ENCODE results near the gene PKNOX1.
"Not testable (repeated sequence)": the region's sequence is repeated elsewhere in the genome, so short reads cannot be mapped to it uniquely, and the experiment has no call there.

Gene PKNOX1

DNA sequence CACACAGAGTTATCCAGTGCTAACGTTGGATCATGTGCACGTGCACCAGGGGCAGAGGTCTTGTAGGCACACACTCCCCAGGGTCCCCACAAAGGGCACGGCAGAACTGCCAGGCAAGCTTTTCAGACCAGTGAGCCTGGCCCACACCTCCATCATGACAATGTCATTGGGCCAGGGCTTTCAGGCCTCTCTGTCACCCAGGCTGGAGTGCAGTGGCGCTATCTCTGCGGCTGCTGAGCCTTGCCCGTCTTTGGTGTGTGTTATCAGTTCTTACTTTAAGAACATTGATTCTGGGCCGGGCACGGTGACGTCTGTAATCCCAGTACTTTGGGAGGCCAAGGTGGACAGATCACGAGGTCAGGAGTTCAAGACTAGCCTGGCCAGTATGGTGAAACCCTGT is 44.2 kb downstream of the PKNOX1 start:
- DNase-seq (ENCODE audit: low read depth in 1 of 2, low spot score in 1 of 2) = no peak

DNA sequence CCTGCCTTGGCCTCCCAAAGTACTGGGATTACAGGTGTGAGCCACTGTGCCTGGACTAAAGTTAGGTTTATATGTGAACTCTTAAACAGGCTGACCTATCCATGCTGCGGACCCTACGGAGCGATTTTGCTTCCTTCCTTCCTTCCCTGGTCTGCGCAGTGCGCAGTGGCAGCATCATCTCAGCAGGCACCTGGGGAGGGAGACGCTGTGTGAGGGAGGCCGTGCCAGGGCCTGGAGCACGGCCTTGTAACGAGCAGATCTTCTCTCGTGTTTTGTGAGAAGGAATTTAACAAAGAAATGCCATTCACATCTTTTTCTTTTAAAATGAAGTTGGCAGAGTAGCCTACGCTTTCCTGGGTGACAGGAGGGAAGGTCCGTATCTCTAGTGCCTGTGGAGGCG is 45.8 kb downstream of the PKNOX1 start:
- no peak for DNase-seq (ENCODE audit: low read depth in 1 of 2, low spot score in 1 of 2)

DNA sequence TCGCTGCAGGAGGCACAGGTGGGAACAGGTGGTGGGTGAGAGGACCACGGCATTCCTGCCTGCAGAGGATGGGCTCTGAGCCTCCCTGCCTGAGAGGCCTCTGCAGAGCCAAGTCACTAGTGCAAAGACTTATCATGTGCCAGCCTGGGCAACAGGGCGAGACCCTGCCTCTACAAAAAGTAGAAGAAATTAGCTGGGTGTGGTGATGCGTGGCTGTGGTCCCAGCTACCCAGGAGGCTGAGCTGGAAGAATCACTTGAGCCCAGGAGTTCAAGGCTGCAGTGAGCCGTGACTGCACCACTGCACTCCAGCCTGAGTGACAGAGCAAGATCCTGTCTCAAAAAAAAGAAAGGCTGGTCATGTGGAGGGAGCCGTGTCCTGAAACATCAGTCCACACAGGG is 46.4 kb downstream of the PKNOX1 start:
- no peak for DNase-seq (ENCODE audit: low read depth in 1 of 2, low spot score in 1 of 2)

DNA sequence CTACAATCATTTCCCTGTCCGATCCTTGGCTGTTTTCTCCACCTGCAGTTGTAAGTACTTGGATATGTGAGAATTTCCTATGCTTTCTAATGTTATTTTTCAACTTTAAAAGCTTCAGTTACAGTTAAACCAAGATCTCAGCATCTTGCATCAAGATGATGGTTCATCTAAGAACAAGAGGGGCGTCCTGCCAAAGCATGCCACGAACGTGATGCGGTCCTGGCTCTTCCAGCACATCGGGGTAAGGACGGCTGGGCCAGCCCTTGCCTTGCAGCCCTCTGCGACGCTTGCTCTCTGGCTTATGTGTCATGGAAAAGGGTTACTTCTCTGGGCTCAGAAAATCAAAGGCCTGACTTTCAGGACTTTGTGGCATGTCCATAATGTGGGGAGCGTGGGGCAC is 46.8 kb downstream of the PKNOX1 start:
- no peak for DNase-seq (ENCODE audit: low read depth in 1 of 2, low spot score in 1 of 2)

DNA sequence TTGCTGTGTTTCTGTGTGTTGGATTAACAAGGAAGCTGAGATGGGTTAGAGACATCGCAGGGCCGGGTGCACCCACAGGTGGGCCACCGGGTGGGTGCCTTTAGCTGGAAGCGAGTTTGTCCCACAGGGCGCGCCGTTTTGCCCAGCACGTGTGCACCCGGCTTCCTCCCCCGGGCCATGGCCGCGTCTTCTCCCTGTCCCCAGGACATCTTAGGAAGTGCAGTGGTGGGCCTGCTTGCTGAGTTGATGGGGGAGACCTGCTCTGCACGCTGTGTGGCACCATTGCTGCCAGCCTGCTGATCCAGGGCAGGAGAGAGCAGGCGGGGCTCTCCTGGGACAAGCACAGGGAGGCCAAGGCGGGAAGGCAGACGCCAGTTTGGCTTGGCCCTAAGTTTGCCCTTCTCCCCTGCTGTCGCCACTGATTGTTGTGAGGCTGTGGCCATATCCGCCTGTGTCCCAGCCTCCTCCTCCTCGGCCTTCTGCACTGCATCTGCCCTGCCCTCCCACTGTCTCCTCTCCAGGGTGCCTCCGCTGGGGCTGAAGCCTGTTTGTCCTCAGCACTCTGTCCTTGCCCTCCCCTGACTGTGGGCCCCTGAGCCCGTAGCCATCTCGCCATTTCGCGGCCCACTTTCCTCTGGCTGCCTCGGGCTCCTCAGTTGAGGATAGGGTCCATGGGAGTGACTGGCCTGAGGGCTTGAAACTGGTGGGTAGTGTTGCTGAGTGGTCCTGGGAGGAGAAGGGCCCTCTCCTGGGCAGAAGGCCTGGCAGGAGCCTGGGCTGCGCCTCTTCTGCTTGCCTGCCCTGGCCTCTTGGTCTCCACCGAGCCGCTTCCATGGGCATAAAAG is 47.6 kb downstream of the PKNOX1 start:
- no peak for DNase-seq (ENCODE audit: low read depth in 1 of 2, low spot score in 1 of 2)

DNA sequence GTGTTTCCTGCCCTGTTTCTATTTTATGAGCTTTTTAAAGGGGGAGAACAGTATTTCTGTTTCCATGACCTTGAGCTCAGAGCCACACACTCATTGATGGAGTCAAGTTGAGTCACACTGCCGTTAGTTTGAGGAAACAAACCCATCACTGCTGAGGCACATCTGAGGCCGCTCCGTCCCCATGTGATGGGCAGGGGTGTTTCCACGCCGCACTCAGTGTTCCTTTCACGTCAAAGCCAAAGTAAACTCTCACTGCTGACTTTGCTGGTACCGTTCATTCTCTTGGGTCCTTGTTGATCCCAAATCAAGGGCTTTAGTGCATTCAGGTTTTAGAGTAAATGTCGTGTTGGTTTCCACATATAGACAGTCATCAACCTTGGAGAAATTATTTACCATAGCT is 48.8 kb downstream of the PKNOX1 start:
- no peak for DNase-seq (ENCODE audit: low read depth in 1 of 2, low spot score in 1 of 2)

DNA sequence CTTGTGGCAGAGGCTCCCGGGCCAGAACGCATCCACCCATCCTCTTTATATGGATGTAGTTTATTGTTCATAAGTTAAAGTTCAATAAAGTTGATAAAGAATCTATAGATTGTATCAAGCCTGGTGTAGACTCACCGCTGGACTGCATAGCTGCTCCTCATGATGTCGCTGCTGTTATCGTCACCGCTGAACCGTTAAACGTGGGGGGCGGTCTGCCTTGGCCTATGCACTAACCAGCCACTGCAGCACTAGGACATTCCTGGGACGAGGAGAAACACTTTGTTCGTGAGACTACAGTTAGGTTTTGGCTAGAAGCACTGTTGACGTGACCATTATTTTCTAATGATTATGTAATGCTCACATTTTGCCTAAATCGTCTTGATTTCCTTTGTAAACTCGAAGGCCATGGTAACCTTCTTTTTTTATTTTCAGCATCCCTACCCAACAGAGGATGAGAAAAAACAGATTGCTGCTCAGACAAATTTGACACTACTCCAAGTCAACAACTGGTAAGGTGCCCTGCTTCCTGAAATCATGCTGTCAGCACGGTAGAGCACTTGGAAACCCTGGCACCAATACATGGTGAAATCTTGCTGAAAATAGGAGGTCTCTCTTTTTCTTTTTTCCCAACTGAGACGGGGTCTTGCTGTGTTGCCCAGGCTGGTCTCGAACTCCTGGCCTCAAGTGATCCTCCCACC is 50.2 kb downstream of the PKNOX1 start:
- DNase-seq (ENCODE audit: low read depth in 1 of 2, low spot score in 1 of 2) = no peak

DNA sequence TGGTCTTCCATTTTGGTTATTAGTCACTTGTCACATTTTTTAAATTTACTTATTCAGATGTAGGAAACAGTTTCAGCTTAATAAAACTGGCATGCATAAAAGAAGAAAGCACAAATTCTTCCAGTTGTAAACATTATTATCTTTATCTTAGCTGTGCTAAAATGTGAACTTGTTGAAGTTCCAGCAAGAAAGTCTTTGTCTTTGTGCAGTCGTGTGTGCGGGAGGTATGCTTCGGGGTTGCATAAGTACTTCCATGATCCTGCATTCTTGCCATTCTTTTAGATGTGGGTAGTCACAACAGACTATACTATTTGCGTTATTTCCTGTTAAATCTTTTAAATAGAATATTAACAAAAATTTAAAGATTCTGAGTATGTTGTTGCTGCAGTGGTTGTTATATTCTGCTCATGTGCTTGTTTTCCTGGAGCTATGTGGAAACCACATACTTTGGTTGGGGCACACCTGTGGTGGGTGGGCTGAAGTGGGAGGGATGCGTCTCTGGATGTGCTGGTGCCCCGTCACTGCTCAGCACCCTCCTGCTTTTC is 51.3 kb downstream of the PKNOX1 start:
- no peak for DNase-seq (ENCODE audit: low read depth in 1 of 2, low spot score in 1 of 2)

DNA sequence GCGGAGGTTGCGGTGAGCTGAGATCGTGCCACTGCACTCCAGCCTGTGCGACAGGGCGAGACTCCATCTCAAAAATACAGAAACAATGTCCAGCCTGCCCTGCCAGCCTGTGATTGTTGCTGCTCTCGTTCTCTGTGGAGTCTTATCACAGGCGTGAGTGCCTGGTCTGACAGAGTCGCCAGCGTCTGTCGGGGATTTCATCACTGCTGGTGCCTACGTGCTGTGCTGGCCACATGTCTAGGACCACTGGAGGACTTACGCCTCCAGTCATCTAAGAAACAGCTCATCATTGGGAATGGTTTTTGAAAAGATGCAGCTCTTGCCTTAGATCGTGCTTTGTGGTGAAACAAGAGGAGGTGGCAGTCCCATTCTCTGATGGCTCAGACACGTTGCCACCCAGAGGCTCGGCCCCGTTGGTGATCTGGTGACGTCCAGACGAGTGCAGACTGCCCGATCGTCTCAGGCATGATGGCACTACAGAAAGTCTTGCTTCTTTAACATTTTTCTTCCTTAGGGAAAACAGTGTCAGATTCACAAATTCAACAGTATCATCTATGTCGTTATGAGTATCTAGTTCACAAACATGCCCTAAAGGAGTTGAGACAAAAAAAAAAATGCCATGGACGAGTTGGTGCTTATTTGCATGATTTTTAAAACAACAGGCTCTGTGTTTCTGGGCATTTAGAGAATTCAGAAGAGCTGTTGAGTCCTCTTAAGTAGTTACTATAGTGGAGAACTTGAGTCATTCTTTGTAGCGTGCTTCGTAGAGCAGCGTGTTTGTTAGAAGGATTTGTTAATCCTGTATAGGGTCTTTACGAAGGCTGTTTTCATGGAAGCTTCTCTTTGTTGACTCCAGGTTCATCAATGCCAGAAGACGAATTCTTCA is 53.7 kb downstream of the PKNOX1 start:
- no peak for DNase-seq (ENCODE audit: low read depth in 1 of 2, low spot score in 1 of 2)

DNA sequence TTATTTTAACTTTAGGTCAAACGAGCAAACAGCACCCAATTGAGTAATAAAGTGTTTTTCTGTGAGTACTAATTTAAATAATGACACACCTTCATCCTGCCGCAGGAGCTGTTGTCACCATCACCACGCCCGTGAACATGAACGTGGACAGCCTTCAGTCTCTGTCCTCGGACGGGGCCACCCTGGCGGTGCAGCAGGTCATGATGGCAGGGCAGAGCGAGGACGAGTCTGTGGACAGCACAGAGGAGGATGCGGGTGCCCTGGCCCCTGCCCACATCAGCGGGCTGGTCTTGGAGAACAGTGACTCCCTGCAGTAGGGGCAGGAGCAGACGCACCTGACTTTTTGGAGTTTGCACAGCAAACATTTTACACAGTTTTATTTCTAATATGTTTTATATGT is 55.4 kb downstream of the PKNOX1 start:
- no peak for DNase-seq (ENCODE audit: low read depth in 1 of 2, low spot score in 1 of 2)

DNA sequence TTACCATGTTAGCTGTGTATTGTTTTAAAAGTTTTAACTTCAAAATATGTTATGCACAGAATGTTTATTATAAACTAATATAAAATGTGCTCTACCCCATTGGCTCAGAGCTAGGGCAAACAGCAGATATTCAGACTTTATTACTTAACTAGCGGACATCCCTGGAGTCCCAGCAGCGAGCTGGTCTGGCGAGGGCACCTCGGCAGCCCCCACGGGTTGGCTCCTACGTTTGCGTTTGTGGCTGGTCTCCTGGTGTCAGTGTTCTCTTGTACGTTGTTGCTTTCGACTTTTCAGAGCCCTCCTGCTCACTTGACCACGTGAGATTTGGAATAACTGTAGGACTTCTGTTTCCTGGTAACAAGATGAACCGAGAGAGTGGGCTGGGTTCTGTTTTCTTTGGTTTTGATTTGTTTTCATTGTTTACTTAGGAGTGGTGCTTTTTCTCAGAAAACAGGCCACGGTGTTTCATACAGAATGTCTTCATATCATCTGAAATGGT is 56.8 kb downstream of the PKNOX1 start:
- no peak for DNase-seq (ENCODE audit: low read depth in 1 of 2, low spot score in 1 of 2)

DNA sequence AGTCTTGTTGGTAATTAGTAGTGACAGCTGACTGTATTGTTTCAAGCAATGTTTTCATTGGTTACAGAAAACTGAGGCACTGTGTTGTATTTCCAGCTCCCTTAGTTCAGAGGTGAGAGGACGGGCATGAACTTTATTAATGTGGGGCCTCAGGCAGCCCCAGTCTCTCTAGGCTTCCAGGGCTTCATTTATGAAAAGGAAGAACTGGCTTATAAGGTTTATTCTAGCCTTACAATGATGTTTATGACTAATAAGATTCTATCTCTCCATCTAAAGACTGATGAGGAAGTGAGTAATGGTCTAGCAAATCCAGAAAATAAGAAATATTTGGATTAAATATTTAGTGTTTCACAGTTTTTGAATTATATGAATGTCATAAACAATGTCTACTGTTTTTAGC is 59.7 kb downstream of the PKNOX1 start:
- DNase-seq (ENCODE audit: low read depth in 1 of 2, low spot score in 1 of 2) = no peak

DNA sequence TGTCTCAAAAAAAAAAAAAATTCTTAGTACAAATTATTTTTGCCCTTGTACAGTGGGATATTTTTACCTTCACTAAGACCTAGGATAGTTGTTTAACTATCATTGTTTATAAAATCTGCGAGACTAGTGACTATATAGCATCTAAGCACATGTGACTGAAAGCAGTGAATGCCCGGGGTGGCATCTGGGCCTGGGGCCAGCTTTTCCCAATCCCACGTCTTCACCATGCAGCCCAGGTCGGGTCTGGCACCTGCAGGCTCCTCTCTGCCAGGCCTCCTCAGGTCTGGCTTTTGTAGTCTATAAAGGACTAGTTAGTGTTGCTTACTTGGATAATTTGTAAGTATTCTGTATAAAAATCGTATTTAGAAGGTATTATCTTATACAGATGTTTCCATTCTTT is 60.5 kb downstream of the PKNOX1 start:
- no peak for DNase-seq (ENCODE audit: low read depth in 1 of 2, low spot score in 1 of 2)

DNA sequence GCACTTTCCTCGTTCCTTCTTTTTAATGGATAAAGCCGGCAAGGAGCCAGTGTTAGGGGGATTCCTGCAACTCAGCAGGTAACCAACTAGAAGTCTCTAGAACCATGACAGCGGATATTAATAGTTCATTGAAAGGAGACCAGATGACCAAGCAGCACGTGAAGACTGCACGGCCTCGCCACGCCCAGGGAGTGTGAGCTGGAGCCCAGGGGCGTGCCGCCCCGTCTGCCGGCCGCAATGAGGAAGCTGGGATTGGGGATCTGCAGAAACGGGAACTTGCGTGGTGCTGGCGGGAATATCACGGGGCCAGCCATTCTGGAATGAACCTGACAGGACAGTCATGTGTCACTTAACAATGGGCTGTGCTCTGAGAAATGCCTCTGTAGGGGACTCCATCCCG is 62.5 kb downstream of the PKNOX1 start:
- not testable (repeated sequence) for DNase-seq (ENCODE audit: low read depth in 1 of 2, low spot score in 1 of 2)

DNA sequence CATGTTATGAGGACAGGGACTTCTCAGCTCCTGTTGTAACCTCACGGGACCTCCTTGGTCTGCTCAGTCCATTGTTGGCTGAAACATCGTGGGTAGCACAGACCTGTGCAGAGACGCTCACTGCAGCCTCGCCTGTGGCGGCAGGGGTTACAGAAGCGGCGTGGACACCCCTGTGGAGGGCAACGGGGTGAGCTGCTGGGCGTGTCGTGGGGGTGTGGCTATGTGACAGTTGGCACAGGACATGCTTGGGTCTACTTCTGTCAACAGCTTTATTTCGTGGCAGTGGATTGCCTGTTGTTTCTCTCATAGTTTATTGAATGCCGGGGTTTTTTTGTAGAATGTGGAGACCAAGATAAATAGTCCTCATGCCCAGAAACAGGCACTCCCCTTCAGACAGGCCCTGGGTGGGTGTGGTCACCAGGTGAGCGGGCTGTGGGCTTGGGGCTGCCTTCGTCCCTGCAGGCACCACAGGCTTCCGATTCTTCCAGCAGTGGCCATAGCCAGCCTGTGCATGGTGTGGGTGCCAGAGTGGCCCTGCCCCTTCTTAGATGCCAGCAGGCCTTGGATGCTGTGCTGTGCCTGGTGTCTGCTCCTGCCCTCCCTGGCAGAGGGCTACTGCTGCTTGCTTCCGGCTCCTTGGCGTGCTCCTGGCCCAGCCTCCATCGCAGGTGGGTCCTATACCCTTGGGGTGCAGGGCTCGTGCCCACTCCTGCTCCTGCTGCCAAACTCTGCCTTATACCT is 63.7 kb downstream of the PKNOX1 start:
- not testable (repeated sequence) for DNase-seq (ENCODE audit: low read depth in 1 of 2, low spot score in 1 of 2)

DNA sequence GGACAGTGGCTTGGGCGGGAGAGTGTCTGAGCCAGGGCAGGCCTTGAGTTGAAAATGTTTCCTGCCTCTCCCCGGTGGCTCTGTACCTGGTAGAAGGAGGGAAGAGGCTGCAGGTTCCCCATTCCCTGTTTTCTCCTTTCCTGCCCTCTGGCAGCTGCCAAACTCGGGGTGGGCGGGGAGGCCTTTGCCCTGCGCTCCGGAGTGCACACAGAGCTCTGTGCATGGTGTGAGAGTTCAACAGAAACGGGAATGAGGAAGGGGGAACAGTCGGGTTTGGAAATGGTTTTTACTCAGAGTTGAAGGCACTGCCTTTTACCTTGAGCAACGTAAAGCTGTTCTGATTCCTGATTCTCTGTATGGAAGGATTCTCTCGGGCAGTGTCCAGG is 64.3 kb downstream of the PKNOX1 start:
- DNase-seq (ENCODE audit: low read depth in 1 of 2, low spot score in 1 of 2) = not testable (repeated sequence)

DNA sequence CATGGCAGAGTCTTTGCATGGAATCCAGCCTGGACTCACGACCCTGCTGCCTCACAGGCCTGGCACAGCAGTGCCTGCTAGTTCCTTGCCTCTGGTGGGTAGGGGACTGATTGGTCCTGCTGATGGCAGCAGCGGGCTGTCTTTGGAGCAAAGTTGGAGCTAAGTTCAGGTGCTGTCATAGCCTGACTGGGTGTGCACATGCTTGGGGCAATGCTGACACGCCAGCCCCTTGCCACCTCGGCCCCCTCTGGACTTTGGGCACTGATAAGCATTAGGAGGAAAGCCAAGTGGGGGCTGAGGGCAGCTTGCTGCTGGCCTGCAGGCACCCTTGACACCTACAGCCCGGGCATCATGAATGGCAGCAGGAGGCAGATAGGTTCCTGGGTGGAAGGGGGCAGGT is 67.8 kb downstream of the PKNOX1 start:
- DNase-seq (ENCODE audit: low read depth in 1 of 2, low spot score in 1 of 2) = not testable (repeated sequence)

DNA sequence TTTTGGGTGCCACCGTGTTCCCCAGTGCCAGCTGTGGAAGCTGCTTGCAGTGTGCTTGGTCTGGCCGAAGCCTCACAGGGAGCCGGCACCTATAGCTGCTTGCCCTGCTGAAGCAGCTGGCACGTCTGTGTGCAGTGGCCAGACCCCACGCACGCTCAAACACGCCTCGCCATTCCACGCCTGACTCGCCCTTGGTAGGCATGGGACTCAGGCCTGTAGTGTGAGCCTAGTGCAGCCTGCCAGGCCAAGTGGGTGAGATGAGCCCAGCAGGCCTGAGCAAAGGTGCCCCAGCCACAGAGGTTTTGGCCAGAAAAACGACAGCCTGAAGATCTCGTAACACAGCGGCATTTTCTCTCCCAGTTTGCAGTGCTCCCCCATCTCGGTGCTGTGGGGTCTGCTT is 68.9 kb downstream of the PKNOX1 start:
- DNase-seq (ENCODE audit: low read depth in 1 of 2, low spot score in 1 of 2) = not testable (repeated sequence)

DNA sequence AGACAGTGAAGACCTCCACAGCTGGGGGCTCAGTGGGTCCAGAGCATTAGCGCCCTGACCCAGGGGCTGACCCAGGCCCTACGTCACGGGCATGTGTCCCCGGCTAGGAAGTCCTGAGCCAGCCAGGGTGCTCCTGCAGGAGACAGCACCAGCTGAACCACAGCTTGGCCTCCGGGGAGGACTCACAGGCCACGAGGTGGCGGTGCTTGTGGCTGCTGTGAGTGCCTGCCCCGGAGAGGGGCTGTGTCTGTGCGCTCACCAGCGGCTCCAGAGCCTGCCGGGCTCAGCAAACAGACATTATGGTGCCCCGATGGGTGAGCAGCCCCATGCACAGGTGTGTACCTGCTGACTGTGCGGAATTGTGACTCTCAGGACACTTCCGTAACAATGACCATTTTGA is 70.2 kb downstream of the PKNOX1 start:
- DNase-seq (ENCODE audit: low read depth in 1 of 2, low spot score in 1 of 2) = not testable (repeated sequence)

DNA sequence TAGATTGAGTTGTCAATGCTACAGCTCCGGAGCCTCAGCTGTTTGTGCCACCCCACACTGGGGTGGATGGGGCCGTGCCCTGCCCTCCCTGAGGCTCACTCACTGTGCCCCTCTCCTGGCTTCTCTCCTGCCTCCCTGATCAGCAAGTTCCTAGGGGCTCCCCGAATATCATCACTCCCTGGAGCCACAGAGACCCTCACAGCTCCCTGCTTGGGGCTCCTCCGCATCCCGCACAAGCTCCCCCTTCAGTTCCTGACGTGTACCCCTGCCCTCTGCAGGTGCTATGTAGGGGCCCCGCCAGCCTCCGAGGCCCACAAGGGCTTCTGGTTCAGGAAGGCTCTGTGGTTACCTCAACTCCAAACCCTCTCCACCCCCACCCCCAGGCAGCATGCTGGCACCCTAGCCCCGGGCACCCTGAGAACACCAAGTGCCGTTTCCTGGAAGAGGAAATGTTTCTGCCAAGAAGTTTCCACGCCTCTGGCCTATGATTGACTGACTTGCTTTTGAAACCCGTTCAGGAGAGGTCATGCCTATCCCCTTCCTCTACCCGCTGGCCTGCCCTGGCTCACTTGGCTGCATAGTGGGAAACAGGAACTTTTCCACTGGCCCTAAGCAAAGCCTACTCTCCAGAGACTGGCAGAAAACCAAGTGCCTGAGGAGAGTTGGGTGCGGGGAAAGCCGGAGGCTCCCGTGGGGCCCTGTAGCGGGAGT is 71.0 kb downstream of the PKNOX1 start:
- DNase-seq (ENCODE audit: low read depth in 1 of 2, low spot score in 1 of 2) = not testable (repeated sequence)
